GM18517 (cell line): ENCODE data around the gene BRMS1L.
"Not testable (repeated sequence)": the region's sequence is repeated elsewhere in the genome, so short reads cannot be mapped to it uniquely, and the experiment has no call there.

Experiments used
- ATAC-seq: cut with Tn5 transposase; IDR thresholded peaks from one replicate; pipeline ENCODE4 v1.9.1; 2021; ENCODE audit warnings: mild to moderate bottlenecking, moderate library complexity; ENCODE audit not compliant: unreplicated experiment

BRMS1L gene

DNA sequence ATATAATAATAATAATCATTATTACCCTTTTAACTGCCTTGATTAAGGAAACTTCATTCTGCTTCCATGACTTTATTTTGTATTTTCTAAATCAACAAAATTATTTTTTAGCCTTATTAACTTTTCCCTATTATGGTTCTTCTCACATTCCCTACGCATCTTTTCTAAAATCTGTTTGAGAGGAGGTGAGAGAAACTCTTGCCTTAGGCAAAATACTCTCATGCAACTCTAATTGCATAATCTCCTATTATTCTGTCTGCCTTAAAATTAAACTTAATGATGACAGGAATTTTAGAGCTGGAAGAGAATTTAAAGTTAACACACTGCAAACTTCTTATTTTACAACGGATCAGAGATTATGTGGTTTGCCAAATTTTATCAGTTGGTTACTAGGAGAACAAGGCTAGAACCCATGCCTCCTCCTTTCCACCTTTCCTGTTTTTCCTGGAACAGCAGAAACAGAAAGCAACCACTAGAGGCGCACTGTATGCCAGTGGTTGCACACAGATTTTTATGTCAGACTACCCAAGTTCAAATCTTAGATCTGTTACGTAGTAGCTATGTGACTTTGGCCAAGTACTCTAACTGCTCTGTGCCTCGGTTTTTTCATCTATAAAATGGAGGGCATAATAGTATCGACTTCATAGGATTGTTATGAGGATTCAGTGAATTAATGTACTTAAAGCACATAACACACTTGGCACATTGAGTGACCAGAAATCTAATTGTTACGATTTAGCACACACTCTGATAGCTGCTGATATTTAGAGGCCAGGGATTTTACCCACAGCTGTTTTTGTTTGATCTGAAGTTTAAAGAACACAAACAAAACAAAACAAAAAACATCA lies 4.3 kb upstream of the BRMS1L start:
- ATAC-seq, result no peak

DNA sequence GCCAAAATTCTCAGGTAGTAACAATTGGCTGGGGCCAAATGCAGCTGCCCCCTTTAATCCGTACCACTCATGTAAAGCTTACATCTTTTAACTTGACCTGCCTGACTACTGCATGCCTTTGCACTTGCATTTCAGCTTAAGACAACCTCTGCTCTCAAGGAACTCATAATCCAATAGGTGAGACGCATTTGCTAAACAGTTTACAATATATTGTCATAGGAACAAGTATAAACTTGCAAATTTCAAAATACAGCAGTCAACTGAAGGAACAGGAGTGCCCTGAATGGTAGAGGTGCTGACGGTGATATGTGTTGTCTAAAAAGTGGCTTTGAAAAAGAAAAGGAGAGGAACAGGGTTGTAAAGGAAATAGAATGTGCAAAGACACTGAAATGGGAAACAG lies 3.6 kb upstream of the BRMS1L start:
- no peak for ATAC-seq

DNA sequence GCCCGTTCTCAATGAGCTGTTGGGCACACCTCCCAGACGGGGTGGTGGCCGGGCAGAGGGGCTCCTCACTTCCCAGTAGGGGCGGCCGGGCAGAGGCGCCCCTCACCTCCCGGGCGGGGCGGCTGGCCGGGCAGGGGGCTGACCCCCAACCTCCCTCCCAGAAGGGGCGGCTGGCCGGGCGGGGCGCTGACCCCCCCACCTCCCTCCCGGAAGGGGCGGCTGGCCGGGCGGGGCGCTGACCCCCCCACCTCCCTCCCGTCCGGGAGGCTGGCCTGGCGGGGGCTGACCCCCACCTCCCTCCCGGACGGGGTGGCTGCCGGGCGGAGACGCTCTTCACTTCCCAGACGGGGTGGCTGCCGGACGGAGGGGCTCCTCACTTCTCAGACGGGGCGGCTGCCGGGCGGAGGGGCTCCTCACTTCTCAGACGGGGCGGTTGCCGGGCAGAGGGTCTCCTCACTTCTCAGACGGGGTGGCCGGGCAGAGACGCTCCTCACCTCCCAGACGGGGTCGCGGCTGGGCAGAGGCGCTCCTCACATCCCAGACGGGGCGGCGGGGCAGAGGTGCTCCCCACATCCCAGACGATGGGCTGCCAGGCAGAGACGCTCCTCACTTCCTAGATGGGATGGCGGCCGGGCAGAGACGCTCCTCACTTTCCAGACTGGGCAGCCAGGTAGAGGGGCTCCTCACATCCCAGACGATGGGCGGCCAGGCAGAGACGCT lies 1.5 kb upstream of the BRMS1L start:
- not testable (repeated sequence) for ATAC-seq

DNA sequence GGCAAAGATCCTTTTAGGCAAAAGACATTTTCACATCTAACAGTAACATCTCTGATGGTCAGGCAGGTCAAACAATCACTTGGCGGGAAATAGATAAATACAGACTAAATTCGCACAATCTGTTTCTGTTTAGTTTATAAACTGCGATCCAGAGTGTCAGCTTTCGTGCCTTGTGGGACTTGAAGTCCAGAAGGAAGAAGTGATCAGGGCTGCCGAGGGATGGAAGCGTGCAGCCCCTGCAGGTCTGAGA lies 245 bp upstream of the BRMS1L start:
- no peak for ATAC-seq

DNA sequence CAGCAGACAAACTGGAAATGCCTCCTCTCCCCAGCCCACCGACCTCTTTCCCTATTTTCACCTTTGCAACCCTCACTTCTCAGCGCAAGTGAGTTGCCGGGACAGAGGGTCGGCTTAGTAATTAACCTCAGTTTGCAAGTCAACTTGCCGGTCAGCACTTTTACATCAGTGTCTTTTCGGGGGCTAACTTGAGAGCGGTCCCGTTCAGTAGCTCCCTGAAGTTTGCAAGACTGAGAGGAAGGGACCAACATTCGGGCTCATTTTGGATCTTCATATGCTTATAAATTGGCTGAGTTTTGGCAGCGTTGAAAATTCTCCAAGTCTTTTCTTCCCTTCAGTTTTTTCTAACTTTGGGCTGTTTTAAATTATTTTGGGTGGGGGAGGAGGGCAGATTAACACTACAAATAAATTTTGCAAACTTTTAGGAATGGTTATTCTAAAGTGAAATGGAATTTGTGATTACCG lies 846 bp downstream of the BRMS1L start:
- peak; percentile 9 for ATAC-seq

DNA sequence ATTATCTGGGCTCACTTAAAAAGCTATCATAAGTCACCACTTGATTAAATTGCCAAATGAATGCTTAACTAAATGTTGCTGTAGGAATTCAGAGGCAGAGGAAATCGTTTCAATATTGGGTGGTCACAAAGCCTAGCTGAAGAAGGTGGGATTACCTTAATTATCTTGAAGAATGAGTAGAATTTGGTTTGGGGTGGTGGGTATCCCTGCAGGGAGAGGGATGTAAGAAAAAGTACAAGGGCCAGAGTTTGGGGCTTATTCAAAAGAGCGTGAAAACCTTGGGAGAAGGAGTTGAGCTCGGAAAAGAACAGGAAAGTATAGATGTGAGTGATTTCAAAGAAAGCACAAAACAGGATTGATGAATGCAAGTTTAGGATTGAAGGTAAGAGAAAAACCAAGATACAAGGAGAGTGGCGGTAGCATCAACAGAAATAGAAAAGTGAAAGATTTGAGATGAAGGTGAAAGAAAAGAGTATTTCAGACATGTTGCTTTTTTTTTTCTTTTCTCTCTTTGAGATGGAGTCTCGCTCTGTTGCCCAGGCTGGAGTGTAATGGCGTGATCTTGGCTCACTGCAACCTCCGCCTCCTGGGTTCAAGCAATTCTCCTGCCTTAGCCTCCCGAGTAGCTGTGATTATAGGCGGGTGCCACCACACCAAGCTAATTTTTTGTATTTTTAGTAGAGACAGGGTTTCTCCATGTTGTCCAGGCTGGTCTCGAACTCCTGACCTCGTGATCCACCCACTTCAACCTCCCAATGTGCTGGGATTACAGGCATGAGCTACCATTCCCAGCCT lies 1.7 kb downstream of the BRMS1L start:
- no peak for ATAC-seq

DNA sequence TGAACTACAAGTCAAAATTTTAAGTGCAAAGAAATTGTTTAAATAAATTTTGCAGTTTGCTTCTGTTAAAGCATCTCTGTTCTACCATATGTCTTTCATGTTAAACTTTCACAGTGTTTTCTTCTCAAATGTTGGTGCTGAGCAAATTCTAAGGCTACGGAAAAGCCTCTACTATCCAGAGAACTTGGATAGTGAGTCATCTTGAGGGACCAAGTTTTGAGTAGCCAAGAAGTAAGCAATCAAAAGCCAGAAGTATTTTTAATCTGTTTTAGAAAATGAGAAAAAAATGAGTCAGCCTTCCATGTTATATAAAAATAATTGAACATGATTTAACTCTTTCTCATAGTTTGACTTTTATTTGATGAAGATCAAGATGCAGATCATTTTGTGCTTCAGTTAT lies 3.3 kb downstream of the BRMS1L start:
- ATAC-seq, result no peak

DNA sequence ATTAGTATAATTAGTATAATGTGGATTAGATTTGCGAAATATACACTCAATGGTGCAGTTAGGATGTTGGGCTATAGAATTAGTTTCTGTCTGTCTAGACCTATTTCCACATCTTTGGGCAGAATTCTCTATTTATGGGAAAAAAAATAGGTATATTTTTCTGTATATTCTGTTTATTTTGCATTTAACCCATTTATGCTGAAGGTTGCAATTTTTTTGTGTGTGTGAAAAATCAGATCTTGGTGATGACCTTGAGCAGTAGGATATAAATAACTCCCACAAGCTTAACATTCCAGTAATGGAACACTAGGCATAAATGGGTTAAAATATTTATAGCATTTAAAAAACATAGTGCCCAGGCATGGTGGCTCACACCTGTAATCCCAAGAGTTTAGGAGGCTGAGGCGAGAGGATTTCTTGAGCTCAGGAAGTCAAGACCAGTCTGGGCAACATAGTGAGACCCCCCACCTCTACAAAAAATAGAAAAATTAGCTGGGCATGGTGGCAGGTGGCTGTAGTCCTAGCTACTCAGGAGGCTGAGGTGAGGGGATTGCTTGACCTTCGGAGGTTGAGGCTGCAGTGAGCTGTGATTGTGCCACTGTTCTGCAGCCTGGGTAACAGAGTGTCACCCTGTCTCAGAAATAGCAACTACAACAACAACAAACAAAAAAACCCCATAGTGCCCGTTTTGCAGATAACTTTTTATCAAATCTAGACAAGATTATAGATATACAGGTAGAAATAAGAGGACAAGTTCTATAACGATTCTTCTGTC lies 9.3 kb downstream of the BRMS1L start:
- no peak for ATAC-seq

DNA sequence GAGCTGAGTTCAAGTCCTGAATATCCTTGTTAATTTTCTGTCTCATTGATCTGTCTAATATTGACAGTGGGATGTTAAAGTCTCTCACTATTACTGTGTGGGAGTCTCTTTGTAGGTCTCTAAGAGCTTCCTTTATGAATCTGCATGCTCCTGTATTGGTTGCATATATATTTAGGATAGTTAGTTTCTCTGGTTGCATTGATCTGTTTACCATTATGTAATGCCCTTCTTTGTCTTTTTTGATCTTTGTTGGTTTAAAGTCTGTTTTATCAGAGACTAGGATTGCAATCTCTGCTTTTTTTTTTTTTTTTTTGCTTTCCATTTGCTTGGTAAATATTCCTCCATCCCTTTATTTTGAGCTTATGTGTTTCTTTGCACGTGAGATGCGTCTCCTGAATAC lies 15.6 kb downstream of the BRMS1L start:
- not testable (repeated sequence) for ATAC-seq

DNA sequence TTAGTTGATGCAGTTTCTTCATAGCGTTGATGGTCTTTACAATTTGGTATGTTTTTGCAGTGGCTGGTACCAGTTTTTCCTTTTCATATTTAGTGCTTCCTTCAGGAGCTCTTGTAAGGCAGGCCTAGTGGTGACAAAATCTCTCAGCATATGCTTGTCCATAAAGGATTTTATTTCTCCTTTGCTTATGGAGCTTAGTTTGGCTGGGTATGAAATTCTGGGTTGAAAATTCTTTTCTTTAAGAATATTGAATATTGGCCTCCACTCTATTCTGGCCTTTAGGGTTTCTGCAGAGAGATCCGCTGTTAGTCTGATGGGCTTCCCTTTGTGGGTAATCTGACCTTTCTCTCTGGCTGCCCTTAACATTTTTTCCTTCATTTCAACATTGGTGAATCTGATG lies 16.1 kb downstream of the BRMS1L start:
- ATAC-seq, result not testable (repeated sequence)

DNA sequence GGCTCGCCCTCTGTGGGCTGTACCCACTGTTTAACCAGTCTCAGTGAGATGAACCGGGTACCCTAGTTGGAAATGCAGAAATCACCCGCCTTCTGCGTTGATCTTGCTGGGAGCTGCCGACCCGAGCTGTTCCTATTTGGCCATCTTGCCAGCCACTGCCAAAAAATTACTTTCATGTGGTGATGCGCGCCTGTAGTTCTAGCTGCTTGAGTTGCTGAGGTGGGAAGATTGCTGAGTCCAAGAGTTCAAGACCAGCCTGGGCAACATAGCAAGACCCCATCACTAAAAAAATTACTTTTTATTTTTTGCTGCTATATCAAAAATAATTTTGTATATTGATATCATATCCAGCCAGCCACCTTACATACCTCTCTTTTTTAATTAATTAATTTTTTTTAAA lies 18.4 kb downstream of the BRMS1L start:
- no peak for ATAC-seq

DNA sequence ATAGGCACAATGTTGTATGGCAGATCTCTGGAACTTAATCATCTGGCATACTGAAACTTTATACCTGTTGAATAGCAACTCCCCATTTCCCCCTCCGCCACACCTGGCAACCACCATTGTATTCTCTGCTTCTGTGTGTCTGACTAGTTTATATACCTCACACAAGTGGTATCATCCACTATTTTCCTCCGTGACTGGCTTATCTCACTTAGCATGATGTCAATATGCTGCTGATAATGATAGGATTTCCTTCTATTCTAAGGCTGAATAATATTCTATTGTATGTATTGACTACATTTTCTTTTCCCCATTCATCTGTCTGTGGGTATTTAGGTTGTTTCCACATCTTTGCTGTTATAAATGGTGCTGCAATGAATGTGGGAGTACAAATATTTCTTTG lies 21.5 kb downstream of the BRMS1L start:
- no peak for ATAC-seq

DNA sequence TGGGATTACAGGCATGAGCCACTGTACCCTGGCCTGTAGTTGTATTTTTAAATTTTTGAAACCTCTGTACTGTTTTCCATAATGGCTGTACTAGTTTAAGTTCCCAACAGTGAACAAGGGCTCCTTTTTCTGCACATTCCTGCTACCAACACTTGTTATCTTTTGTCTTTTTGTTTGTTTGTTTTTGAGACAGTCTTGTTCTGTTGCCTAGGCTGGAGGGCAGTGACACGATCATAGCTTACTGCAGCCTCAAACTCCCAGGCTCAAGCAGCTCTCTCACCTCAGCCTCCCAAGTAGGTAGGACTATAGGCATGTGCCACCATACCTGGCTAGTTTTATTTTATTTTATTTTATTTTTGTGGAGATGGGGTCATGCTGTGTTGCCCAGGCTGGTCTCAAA lies 23.0 kb downstream of the BRMS1L start:
- no peak for ATAC-seq

DNA sequence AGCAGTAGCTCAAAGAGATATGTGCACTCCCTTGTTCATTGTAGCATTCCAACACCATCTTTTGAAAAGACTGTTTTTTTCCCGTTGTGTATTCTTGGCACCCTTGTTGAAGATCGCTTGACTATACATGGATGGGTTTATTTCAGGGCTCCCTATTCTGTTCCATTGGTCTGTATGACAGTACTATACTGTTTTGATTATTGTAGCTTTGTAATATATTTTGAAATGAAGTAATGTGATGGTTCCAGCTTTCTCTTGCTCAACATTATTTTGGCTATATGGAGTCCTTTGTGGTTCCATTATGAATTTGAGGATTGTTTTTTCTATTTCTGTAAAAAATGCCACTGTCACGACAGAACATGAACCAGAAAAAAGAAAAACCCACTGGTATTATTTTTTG lies 25.7 kb downstream of the BRMS1L start:
- ATAC-seq, result no peak

DNA sequence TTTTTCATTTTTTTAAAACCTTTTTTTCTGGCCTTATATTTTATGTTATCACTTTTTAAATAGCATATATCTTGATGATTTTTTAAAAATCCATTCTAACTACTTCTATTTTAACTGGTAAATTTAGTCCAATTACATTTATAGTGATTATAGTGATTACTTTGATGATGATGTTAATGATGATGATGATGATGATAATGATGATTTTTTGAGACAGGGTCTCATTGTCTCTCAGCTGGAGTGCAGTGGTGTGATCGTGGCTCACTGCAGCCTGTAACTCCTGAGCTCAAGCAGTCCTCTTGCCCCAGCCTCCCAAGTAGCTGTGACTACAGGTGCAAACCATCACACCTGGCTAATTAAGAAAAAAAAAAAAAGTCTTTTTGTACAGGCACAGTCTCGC lies 27.1 kb downstream of the BRMS1L start:
- no peak for ATAC-seq

DNA sequence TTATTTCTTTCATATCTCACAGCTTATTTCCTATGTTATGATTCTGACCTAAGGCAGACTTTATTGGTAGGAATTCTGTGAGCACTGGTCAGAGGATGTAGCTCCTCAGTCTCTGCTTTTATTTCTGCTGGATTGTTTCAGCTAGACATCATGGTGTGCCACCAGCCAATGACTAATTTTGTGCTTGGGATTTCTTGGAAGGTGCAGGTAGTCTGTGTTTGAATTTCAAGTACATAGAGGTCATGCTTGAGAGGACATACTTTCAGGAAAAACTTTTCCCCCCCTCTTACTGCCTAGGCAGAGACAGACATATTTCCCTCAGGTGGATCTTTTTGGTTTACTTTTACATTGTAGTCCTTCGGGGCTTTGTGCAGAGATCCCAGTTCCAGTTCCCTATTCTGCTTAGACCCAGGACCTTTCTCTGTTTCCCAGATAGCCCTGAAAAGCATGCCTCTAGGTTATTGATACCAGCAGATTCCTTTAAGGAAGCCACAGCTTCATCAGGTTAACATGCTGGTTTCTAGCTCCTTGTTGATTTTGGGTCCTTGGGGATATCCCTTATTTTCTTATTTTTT lies 28.6 kb downstream of the BRMS1L start:
- ATAC-seq, result no peak

DNA sequence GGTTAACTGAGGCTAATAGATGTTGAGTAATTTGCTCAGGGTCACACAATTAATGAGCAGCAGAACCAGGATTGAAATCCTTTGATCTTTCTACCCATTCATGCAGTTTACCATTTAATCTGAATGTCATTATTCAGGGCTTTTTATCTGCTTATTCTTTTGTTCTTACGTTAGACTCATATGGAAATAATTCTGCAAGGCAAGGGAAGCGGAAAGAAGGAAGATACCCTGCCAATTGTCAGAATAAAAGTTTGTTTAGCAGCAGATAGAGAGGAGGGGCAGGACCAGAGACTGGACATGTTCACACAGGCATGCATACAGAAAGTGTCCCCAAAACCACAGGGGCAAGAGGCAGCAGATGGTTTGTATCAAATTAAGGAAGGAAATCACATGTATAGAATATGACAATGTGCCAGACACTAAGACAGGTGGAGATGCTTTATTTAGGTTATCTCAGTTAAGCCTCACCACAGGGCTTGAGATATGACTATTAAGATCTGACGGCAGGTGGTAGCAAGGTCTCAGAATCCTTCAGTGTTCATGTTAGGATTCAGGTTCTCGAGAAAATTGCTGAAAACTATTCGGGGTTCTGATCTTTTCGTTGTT lies 29.8 kb downstream of the BRMS1L start:
- peak; percentile 99 for ATAC-seq

DNA sequence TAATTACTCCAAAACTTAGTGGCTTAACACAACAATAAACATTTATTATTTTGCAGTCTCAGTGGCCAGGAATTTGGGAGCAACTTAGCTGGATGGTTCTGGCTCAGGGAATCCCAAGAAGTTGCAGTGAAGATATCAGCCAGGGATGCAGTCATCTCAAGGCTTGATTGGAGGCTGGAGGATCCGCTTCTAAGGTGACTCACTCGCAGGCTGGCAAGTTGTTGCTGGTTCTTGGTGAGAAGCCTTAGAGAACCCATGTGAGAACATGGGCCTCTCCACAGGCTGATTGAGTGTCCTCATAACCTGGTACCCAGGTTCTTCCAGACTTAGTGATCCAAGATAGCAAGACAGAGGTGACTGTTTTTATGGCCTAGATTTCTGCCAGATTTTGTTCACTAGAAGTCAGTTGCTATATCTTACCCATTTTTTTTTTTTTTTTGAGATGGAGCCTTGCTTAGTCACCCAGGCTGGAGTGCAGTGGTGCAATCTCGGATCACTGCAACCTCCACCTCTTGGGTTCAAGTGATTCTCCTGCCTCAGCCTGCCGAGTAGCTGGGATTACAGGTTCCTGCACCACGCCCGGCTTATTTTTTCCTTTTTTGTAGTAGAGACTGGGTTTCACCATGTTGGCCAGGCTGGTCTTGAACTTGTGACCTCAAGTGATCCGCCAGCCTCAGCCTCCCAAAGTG lies 32.5 kb downstream of the BRMS1L start:
- no peak for ATAC-seq

DNA sequence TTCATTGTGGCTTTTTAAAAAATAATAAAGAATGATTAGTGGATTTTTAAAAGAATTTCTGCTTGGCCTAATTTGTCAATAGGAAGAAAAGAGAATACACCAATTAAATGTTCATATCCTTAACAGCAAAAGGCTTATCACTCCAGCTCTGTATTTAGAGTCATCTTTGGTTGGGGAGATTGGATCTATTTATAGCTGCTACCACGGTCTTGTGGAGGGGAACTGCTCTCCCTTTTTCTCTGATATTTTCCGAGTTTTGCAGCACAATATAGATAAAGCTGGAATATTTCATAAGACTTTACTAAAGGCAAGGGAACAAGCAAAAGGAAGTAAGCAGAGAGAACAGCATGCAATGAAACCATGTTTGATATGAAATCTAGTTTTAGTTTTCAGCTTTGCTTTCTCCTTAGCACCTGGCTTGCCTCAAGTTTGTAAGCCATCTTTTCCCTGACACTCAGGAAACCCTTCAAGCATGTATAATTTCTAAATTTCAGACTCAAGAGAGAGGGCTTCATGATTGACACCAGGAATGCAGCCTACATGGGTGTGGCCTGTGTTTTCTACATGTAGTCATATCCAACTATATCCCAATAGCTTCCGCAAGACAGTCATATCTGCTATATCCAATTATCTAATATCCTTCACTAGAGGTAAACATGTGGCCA lies 35.2 kb downstream of the BRMS1L start:
- ATAC-seq, result peak; percentile 78
